ENCODE results near the gene DLGAP1. TPM values are rescaled to one million over a fixed set of nuclear protein-coding genes. Genes with fewer than 3 reads are reported as not detected.
"Not testable (repeated sequence)": the region's sequence is repeated elsewhere in the genome, so short reads cannot be mapped to it uniquely, and the experiment has no call there.

Gene DLGAP1
- total RNA-seq, 1 experiment from 2014 or later = 0.39 TPM

DNA sequence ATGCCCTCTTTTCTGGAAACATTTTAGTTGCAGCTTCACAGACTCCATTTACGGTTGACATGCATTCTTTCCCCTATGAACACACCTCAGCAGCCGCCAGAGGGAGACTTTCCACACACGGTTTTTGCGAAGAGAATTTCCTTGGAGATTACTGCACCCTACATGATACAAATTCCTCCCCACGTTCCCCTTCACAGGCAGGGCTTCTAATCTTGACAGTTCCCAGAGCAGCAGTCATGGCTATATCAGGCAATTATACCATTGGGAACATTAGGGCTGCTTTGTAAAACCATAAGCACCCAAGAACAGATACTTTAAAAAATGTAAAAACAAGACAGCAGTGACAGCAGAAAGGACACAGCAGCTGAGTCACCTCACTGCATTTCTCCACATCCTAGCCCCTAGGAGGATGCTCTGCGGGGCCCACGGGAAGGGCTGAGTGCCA is 751.4 kb downstream of the DLGAP1 start:
- CTCF ChIA-PET = interaction anchor here (0.7 to 2.8 kb wide), 12 partner anchors 9 to 294 kb away, joined by 3 to 37 read pairs (median 5); no protein-coding TSS in a partner anchor
- DNase-seq (ENCODE audit: low read depth, low spot score) (peak; percentile 48), ATAC-seq (peak; percentile 94)
- no peaks in the 10 kb centered on the region for H3K36me3 ChIP-seq (ENCODE audit: control insufficient read depth in 1 of 2, insufficient read depth in 2 of 2, low read length in 2 of 2)
- H3K9me2 ChIP-seq (ENCODE audit: insufficient read depth) = no peaks in the 10 kb centered on the region
- peak overlapping the region; percentile 70 for H3K4me2 ChIP-seq (ENCODE audit: low read length)
- no peaks in the 10 kb centered on the region for H3K9me3 ChIP-seq (ENCODE audit: control insufficient read depth in 1 of 2, insufficient read depth in 1 of 2, low read depth in 1 of 2, low read length in 2 of 2)
- TF ChIP-seq JUND (IDR thresholded peaks at IDR 0.05) (no peak), SP1 (IDR thresholded peaks at IDR 0.05; ENCODE audit: low read depth) (no peak), CBX3 (IDR thresholded peaks at IDR 0.05; ENCODE audit: low read depth) (peak; percentile 28; the same call in 1 of the 2 replicates), EGR1 (IDR thresholded peaks at IDR 0.05; ENCODE audit: low read depth) (no peak), EZH2 (IDR thresholded peaks at IDR 0.05) (no peak), CEBPB (IDR thresholded peaks at IDR 0.05; ENCODE audit: low read depth) (no peak), RAD21 (IDR thresholded peaks at IDR 0.05; ENCODE audit: low read depth) (peak; percentile 70), FOSL1 (IDR thresholded peaks at IDR 0.05; ENCODE audit: low read depth) (no peak)
- TF ChIP-seq, protein P1, sequence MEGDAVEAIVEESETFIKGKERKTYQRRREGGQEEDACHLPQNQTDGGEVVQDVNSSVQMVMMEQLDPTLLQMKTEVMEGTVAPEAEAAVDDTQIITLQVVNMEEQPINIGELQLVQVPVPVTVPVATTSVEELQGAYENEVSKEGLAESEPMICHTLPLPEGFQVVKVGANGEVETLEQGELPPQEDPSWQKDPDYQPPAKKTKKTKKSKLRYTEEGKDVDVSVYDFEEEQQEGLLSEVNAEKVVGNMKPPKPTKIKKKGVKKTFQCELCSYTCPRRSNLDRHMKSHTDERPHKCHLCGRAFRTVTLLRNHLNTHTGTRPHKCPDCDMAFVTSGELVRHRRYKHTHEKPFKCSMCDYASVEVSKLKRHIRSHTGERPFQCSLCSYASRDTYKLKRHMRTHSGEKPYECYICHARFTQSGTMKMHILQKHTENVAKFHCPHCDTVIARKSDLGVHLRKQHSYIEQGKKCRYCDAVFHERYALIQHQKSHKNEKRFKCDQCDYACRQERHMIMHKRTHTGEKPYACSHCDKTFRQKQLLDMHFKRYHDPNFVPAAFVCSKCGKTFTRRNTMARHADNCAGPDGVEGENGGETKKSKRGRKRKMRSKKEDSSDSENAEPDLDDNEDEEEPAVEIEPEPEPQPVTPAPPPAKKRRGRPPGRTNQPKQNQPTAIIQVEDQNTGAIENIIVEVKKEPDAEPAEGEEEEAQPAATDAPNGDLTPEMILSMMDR (IDR thresholded peaks at IDR 0.05 in 2 of 3, conservative IDR thresholded peaks at IDR 0.05 in 1 of 3; ENCODE audit: borderline replicate concordance in 1 of 3, insufficient read depth in 1 of 3, low read depth in 2 of 3, low read length in 2 of 3) = peak; percentile 74 to 82 (median 77)
- TF ChIP-seq, protein P2, sequence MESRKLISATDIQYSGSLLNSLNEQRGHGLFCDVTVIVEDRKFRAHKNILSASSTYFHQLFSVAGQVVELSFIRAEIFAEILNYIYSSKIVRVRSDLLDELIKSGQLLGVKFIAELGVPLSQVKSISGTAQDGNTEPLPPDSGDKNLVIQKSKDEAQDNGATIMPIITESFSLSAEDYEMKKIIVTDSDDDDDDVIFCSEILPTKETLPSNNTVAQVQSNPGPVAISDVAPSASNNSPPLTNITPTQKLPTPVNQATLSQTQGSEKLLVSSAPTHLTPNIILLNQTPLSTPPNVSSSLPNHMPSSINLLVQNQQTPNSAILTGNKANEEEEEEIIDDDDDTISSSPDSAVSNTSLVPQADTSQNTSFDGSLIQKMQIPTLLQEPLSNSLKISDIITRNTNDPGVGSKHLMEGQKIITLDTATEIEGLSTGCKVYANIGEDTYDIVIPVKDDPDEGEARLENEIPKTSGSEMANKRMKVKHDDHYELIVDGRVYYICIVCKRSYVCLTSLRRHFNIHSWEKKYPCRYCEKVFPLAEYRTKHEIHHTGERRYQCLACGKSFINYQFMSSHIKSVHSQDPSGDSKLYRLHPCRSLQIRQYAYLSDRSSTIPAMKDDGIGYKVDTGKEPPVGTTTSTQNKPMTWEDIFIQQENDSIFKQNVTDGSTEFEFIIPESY (IDR thresholded peaks at IDR 0.05; ENCODE audit: extremely low read depth, insufficient replicate concordance, low read length) = no peak
- TF ChIP-seq, protein P3, sequence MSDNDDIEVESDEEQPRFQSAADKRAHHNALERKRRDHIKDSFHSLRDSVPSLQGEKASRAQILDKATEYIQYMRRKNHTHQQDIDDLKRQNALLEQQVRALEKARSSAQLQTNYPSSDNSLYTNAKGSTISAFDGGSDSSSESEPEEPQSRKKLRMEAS (IDR thresholded peaks at IDR 0.05) = 0 out of 2 replicates have a peak, but pooled peaks have one; percentile 16
- POLR2A ChIA-PET = no interaction called here
- H3K27ac ChIP-seq (ENCODE audit: low read depth, low read length) = no peak overlapping the region
- H3K79me2 ChIP-seq (ENCODE audit: insufficient read depth, low read length) = no peaks in the 10 kb centered on the region
- BruUV-seq (replicated peaks) = no TSS peak
- no peaks in the 10 kb centered on the region for H3K27me3 ChIP-seq (ENCODE audit: insufficient read depth, low read length)
- H3K4me1 ChIP-seq (ENCODE audit: control insufficient read depth in 1 of 2, insufficient read depth in 2 of 2, low read length in 2 of 2) = peaks cover 7 to 16% of the 10 kb centered on the region in 2 experiments
- no peak overlapping the region for H3K9ac ChIP-seq (ENCODE audit: low read length)
- RAD21 ChIA-PET (ENCODE audit: low non-redundant PET in 1 of 2, low total read pairs in 2 of 2, uncharacterized antibody in 2 of 2, unreplicated experiment in 2 of 2) = interaction anchor here in 1 of 2 experiments (2.1 kb wide), 1 partner anchor 166 kb away, joined by 6 read pairs; no protein-coding TSS in a partner anchor
- peak overlapping the region in 1 of 2 experiments; percentile 19; a peak in 3 of 4 replicates for H3K4me3 ChIP-seq (replicated peaks in 1 of 2; ENCODE audit: low read depth in 1 of 2, low read length in 2 of 2)
- H4K20me1 ChIP-seq (ENCODE audit: insufficient read depth) = no peaks in the 10 kb centered on the region
- peak overlapping the region; percentile 95 for H2AFZ ChIP-seq (ENCODE audit: low read depth, low read length, poor library complexity, severe bottlenecking)
- intact Hi-C loops (cut with micrococcal nuclease) = loop anchor here (1.0 to 5.0 kb wide), 4 partner anchors 69 to 1354 kb away; no protein-coding TSS in a partner anchor

DNA sequence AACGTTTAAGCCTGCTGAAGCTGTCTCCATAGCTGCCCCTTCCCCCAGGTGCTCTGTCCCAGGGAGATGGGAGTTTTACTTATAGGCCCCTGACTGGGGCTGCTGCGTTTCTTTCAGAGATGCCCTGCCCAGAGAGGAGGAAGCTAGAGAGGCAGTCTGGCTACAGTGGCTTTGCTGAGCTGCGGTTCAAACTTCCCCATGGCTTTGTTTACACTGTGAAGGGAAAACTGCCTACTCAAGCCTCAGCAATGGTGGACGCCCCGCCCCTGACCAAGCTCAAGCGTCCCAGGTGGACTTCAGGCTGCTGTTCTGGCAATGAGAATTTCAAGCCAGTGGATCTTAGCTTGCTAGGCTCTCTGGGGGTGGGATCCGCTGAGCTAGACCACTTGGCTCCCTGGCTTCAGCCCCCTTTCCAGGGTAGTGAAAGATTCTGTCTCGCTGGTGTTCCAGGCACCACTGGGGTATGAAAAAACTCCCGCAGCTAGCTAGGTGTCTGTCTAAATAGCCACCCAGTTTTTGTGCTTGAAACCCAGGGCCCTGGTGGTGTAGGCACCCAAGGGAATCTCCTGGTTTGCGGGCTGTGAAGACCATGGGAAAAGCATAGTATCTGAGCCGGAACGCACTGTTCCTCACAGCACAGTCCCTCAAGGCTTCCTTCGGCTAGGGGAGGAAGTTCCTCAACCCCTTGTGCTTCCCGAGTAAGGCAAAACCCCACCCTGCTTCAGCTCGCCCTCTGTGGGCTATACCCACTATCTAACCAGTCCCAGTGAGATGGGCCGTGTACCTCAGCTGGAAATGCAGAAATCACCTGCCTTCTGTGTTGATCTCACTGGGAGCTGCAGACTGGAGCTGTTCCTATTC is 755.2 kb downstream of the DLGAP1 start:
- H3K79me2 ChIP-seq (ENCODE audit: insufficient read depth, low read length); H3K9ac ChIP-seq (ENCODE audit: low read length); H2AFZ ChIP-seq (ENCODE audit: low read depth, low read length, poor library complexity, severe bottlenecking); H3K9me2 ChIP-seq (ENCODE audit: insufficient read depth); POLR2A ChIA-PET; H3K27ac ChIP-seq (ENCODE audit: low read depth, low read length); H3K9me3 ChIP-seq (ENCODE audit: control insufficient read depth in 1 of 2, insufficient read depth in 1 of 2, low read depth in 1 of 2, low read length in 2 of 2); H3K4me2 ChIP-seq (ENCODE audit: low read length); H4K20me1 ChIP-seq (ENCODE audit: insufficient read depth); DNase-seq (ENCODE audit: low read depth, low spot score); RAD21 ChIA-PET (ENCODE audit: low non-redundant PET in 1 of 2, low total read pairs in 2 of 2, uncharacterized antibody in 2 of 2, unreplicated experiment in 2 of 2); H3K27me3 ChIP-seq (ENCODE audit: insufficient read depth, low read length); CTCF ChIA-PET; ATAC-seq; BruUV-seq (replicated peaks); H3K36me3 ChIP-seq (ENCODE audit: control insufficient read depth in 1 of 2, insufficient read depth in 2 of 2, low read length in 2 of 2); H3K4me3 ChIP-seq (replicated peaks in 1 of 2; ENCODE audit: low read depth in 1 of 2, low read length in 2 of 2): not testable (repeated sequence)
- intact Hi-C loops (cut with micrococcal nuclease) = loop anchor here (5.0 kb wide), 2 partner anchors 72 to 1357 kb away; no protein-coding TSS in a partner anchor
- peaks cover 7 to 16% of the 10 kb centered on the region in 2 experiments for H3K4me1 ChIP-seq (ENCODE audit: control insufficient read depth in 1 of 2, insufficient read depth in 2 of 2, low read length in 2 of 2)

Measured in HCT116 (cell line).